Natural killer cell (primary cell): Measurements from ENCODE around the gene EEIG1. TPM values are rescaled to one million over a fixed set of nuclear protein-coding genes. Genes with fewer than 3 reads are reported as not detected.

ENCODE experiments used
- ATAC-seq, 3 donors: fragments of 150-1000 bp in 2 of 3; fragments of 200-7000 bp in 1 of 3; cut with Tn5 transposase; 1 replicate in 1 of 3; 2 replicates in 2 of 3; pipeline ENCODE4 v1.10.0; 2021; ENCODE audit warnings: mild to moderate bottlenecking in 2 of 3, moderate library complexity in 2 of 3
- DNase-seq, 2 donors: peaks; one replicate each; pipeline versions ENCODE4 v3.0.0 to v3.0.0-alpha.2; 2013 to 2021; ENCODE audit warnings: mixed read lengths in 1 of 2
- H3K27ac ChIP-seq: one replicate; pipeline ENCODE4 v1.5.1; 2013; ENCODE audit warnings: mild to moderate bottlenecking, low read length
- H3K27me3 ChIP-seq: one replicate; pipeline ENCODE4 v1.6.1; 2013; ENCODE audit warnings: low read length; ENCODE audit not compliant: control insufficient read depth, insufficient read depth
- H3K36me3 ChIP-seq: one replicate; pipeline ENCODE4 v1.6.1; 2013; ENCODE audit warnings: low read length; ENCODE audit not compliant: control insufficient read depth, insufficient read depth
- H3K4me1 ChIP-seq: one replicate; pipeline ENCODE4 v1.6.1; 2013; ENCODE audit warnings: low read length; ENCODE audit not compliant: control insufficient read depth, insufficient read depth
- H3K4me3 ChIP-seq: one replicate; pipeline ENCODE4 v1.5.1; 2013; ENCODE audit warnings: low read length
- H3K9me3 ChIP-seq: one replicate; pipeline ENCODE4 v1.6.1; 2013; ENCODE audit warnings: low read length; ENCODE audit not compliant: control insufficient read depth, insufficient read depth
- H3K27ac Mint-ChIP-seq, 2 donors: one replicate each; pipeline ENCODE4 v1.8.0; 2022; ENCODE audit warnings: mild to moderate bottlenecking in 2 of 2, mixed read lengths in 2 of 2, moderate library complexity in 1 of 2
- H3K27me3 Mint-ChIP-seq, 2 donors: one replicate each; pipeline ENCODE4 v1.8.0; 2022; ENCODE audit warnings: low read depth in 2 of 2, mixed read lengths in 2 of 2
- H3K36me3 Mint-ChIP-seq: one replicate; pipeline ENCODE4 v1.8.0; 2022; ENCODE audit warnings: mixed read lengths
- H3K4me1 Mint-ChIP-seq, 2 donors: one replicate each; pipeline ENCODE4 v1.8.0; 2022; ENCODE audit warnings: mixed read lengths in 2 of 2
- H3K4me3 Mint-ChIP-seq: one replicate; pipeline ENCODE4 v1.8.0; 2022; ENCODE audit warnings: mild to moderate bottlenecking, moderate library complexity, mixed read lengths
- H3K9me3 Mint-ChIP-seq, 2 donors: one replicate each; pipeline ENCODE4 v1.8.0; 2022; ENCODE audit warnings: mixed read lengths in 2 of 2
- CTCF ChIP-seq: fragments of 200-600 bp; IDR thresholded peaks from one replicate; pipeline ENCODE4 v1.8.0; 2022; ENCODE audit warnings: antibody characterized with exemption
- WGBS: methylation state at CpG from one replicate; pipeline ENCODE4 v1.1.7; 2013; ENCODE audit warnings: missing lambda C conversion rate; ENCODE audit not compliant: insufficient coverage; 5-methylcytosine and 5-hydroxymethylcytosine counted together
- intact Hi-C: fragments of 100-400 bp; cut with micrococcal nuclease; formaldehyde crosslinking; loops from one replicate; pipeline ENCODE4 v1.14.2; 2022
- total RNA-seq, 4 donors: library from RNA; stranded (reverse); fragments of 120-200 nt in 1 of 4; gene quantifications; one replicate each; pipeline versions ENCODE4 v1.2.3 to v1.2.4, GENCODE V29; 2013 to 2022

Gene EEIG1
- total RNA-seq, 3 donors from 2014 or later (not counting 1 experiment from before 2014, with no cell fraction given) = 10.3 to 36.0 (median 28.2) TPM

GRCh38 chr9:127981559-127982121, 851 bp upstream of the EEIG1 start:
- peak overlapping the region; percentile 44 for H3K27ac ChIP-seq
- peaks cover 62% of the 10 kb centered on the region for H3K4me1 ChIP-seq
- peak overlapping the region; percentile 34 for H3K4me3 ChIP-seq
- Mint-ChIP-seq H3K4me3 (peak overlapping the region; percentile 87), H3K4me1 (peaks cover 5 to 22% of the 10 kb centered on the region in 2 donors), H3K9me3 (no peaks in the 10 kb centered on the region), H3K27ac (peak overlapping the region; percentile 59 to 91), H3K27me3 (no peaks in the 10 kb centered on the region), H3K36me3 (no peaks in the 10 kb centered on the region)
- H3K27me3 ChIP-seq = no peaks in the 10 kb centered on the region
- 80% methylated on average over 11 of the region's 11 CpGs for WGBS
- H3K9me3 ChIP-seq = no peaks in the 10 kb centered on the region
- ATAC-seq = no peak
- peak in 1 of 2 donors; percentile 54 for DNase-seq
- TF ChIP-seq CTCF = no peak
- intact Hi-C loops = loop anchor here (2.0 kb wide), 1 partner anchor 53 kb away; no protein-coding TSS in a partner anchor
- no peaks in the 10 kb centered on the region for H3K36me3 ChIP-seq

- DNase-seq = peak; percentile 49 to 75
- Histone ChIP-seq H3K27ac (peak overlapping the region; percentile 62), H3K27me3 (no peaks in the 10 kb centered on the region), H3K4me1 (peaks cover 77% of the 10 kb centered on the region), H3K4me3 (peak overlapping the region; percentile 60), H3K36me3 (peaks cover 2% of the 10 kb centered on the region), H3K9me3 (no peaks in the 10 kb centered on the region)
- peak; percentile 11 to 40 (median 29) for ATAC-seq
- no peaks in the 10 kb centered on the region for H3K27me3 Mint-ChIP-seq
- H3K9me3 Mint-ChIP-seq = no peaks in the 10 kb centered on the region
- no peak for TF ChIP-seq CTCF
- H3K27ac Mint-ChIP-seq = peak overlapping the region; percentile 38 to 65
- H3K4me3 Mint-ChIP-seq = peak overlapping the region; percentile 86
- under 1% methylated on average over 60 of the region's 61 CpGs for WGBS
- intact Hi-C loops = loop anchor here (2.0 kb wide), 1 partner anchor 55 kb away; no protein-coding TSS in a partner anchor
- peaks cover 5 to 22% of the 10 kb centered on the region in 2 donors for H3K4me1 Mint-ChIP-seq
- H3K36me3 Mint-ChIP-seq = no peaks in the 10 kb centered on the region
Observed at GRCh38 chr9:127980060-127980705, 606 bp downstream of the EEIG1 start.

GRCh38 chr9:127979333-127980059, 1.3 kb downstream of the EEIG1 start:
- ATAC-seq = no peak
- Mint-ChIP-seq H3K27me3 (no peaks in the 10 kb centered on the region), H3K9me3 (no peaks in the 10 kb centered on the region), H3K4me1 (peaks cover 5 to 25% of the 10 kb centered on the region in 2 donors), H3K4me3 (peak overlapping the region; percentile 86), H3K36me3 (no peaks in the 10 kb centered on the region), H3K27ac (peak overlapping the region; percentile 38 to 65)
- intact Hi-C loops = loop anchor here (2.0 kb wide), 1 partner anchor 55 kb away; no protein-coding TSS in a partner anchor
- no peaks in the 10 kb centered on the region for H3K9me3 ChIP-seq
- H3K4me3 ChIP-seq = peak overlapping the region; percentile 60
- peaks cover 83% of the 10 kb centered on the region for H3K4me1 ChIP-seq
- H3K27me3 ChIP-seq = no peaks in the 10 kb centered on the region
- H3K27ac ChIP-seq = peak overlapping the region; percentile 62
- no peak for TF ChIP-seq CTCF
- H3K36me3 ChIP-seq = peaks cover 2% of the 10 kb centered on the region
- 24% methylated on average over 21 of the region's 24 CpGs for WGBS
- DNase-seq = peak in 1 of 2 donors; percentile 55
